PC-3 (cell line): ENCODE measurements around the gene CELSR2. TPM values are rescaled to one million over a fixed set of nuclear protein-coding genes. Genes with fewer than 3 reads are reported as not detected.
A peak's percentile ranks its signal among the peaks of the same experiment; 100 is the strongest.

Source experiments
- ATAC-seq: fragments of 200-7000 bp; cut with Tn5 transposase; 2 replicates; pipeline ENCODE4 v1.9.1; 2020; ENCODE audit warnings: mild to moderate bottlenecking, moderate library complexity
- BruUV-seq: library from RNA; stranded (reverse); fragments of 400-500 nt; replicated peaks from 2 replicates; lab custom pipeline; 2021; lab: Mats Ljungman, UMichigan
- CTCF ChIA-PET: fragments of 300-600 bp; sonication (Branson Sonifier 250); formaldehyde crosslinking; loops from one replicate; lab custom pipeline; 2022; ENCODE audit warnings: antibody characterized with exemption; lab: Charles Lee
- POLR2A ChIA-PET: fragments of 300-600 bp; sonication (Branson Sonifier 250); formaldehyde crosslinking; loops from one replicate; lab custom pipeline; 2022; ENCODE audit warnings: antibody characterized with exemption; ENCODE audit not compliant: unreplicated experiment; lab: Charles Lee
- DNase-seq: peaks from one replicate; pipeline ENCODE4 v3.0.0-alpha.2; 2015
- H2AFZ ChIP-seq: fragments of 300-600 bp; sonication (generic); 2 replicates; pipeline ENCODE4 v1.6.0; 2016; ENCODE audit warnings: antibody characterized with exemption, low read length
- H3F3A ChIP-seq: fragments of 300-600 bp; sonication (generic); one replicate; pipeline ENCODE4 v1.6.0; 2017; ENCODE audit warnings: antibody characterized with exemption, low read length, control low read depth, mild to moderate bottlenecking; ENCODE audit not compliant: unreplicated experiment
- H3K27ac ChIP-seq: fragments of 300-600 bp; sonication (generic); 2 replicates; pipeline ENCODE4 v1.5.1; 2016; ENCODE audit warnings: mild to moderate bottlenecking, low read length
- H3K27me3 ChIP-seq: fragments of 300-600 bp; sonication (generic); 2 replicates; pipeline ENCODE4 v1.6.1; 2016; ENCODE audit warnings: low read length, mixed read lengths
- H3K36me3 ChIP-seq: fragments of 300-600 bp; sonication (generic); 2 replicates; pipeline ENCODE4 v1.6.1; 2016; ENCODE audit warnings: low read depth, mixed run types, low read length, mixed read lengths
- H3K4me1 ChIP-seq: fragments of 300-600 bp; sonication (generic); 2 replicates; pipeline ENCODE4 v1.5.1; 2016; ENCODE audit warnings: low read length; ENCODE audit not compliant: insufficient read depth
- H3K4me2 ChIP-seq: fragments of 300-600 bp; sonication (generic); 2 replicates; pipeline ENCODE4 v1.6.0; 2016; ENCODE audit warnings: low read length
- H3K4me3 ChIP-seq: fragments of 300-600 bp; sonication (generic); 2 replicates; pipeline ENCODE4 v1.5.1; 2016; ENCODE audit warnings: mild to moderate bottlenecking, low read length, mixed read lengths
- H3K79me2 ChIP-seq: fragments of 300-600 bp; sonication (generic); 2 replicates; pipeline ENCODE4 v1.6.1; 2017; ENCODE audit warnings: low read length, mixed read lengths
- H3K9ac ChIP-seq: fragments of 300-600 bp; sonication (generic); 2 replicates; pipeline ENCODE4 v1.6.0; 2016; ENCODE audit warnings: mild to moderate bottlenecking, low read length
- H3K9me2 ChIP-seq: fragments of 300-600 bp; sonication (generic); replicated peaks from 2 replicates; pipeline ENCODE4 v1.6.1; 2016; ENCODE audit warnings: mixed run types, low read length, mixed read lengths
- H3K9me3 ChIP-seq: fragments of 300-600 bp; sonication (generic); 2 replicates; pipeline ENCODE4 v1.6.1; 2016; ENCODE audit warnings: low read length, mixed read lengths
- H4K20me1 ChIP-seq: fragments of 300-600 bp; sonication (generic); 2 replicates; pipeline ENCODE4 v1.6.1; 2016; ENCODE audit warnings: low read length, mixed read lengths
- CTCF ChIP-seq: fragments of 300-600 bp; sonication (generic); conservative IDR thresholded peaks from 2 replicates; pipeline ENCODE4 v1.5.1; 2017; ENCODE audit warnings: antibody characterized with exemption, low read depth, mild to moderate bottlenecking, low read length
- EZH2 ChIP-seq: fragments of 300-600 bp; sonication (generic); IDR thresholded peaks from one replicate; pipeline ENCODE4 v1.6.1; 2017; ENCODE audit warnings: antibody characterized with exemption, mild to moderate bottlenecking, low read length; ENCODE audit not compliant: unreplicated experiment
- EZH2phosphoT487 ChIP-seq: fragments of 300-600 bp; sonication (generic); IDR thresholded peaks from 2 replicates; pipeline ENCODE4 v1.6.1; 2018; ENCODE audit warnings: mild to moderate bottlenecking, antibody characterized with exemption, low read length, borderline replicate concordance
- intact Hi-C: fragments of 100-400 bp; cut with micrococcal nuclease; formaldehyde crosslinking; loops from 2 replicates; pipeline ENCODE4 v1.9.0; 2023
- total RNA-seq: library from RNA; depleted of rRNA; stranded (reverse); fragments of >200 nt; gene quantifications from 2 replicates; pipeline ENCODE4 v1.2.3, GENCODE V29; 2014

CELSR2 gene
- total RNA-seq, 1 experiment from 2014 or later: 3.6 TPM

- no peaks in the 10 kb centered on the region for H3K9me3 ChIP-seq
- no peaks in the 10 kb centered on the region for H3F3A ChIP-seq
- ATAC-seq (no peak), DNase-seq (no peak)
- H2AFZ ChIP-seq: no peak overlapping the region
- no peak overlapping the region for H3K27ac ChIP-seq
- H3K36me3 ChIP-seq: no peaks in the 10 kb centered on the region
- H3K27me3 ChIP-seq: no peaks in the 10 kb centered on the region
- BruUV-seq: no TSS peak
- H3K9me2 ChIP-seq: no peaks in the 10 kb centered on the region
- H3K4me1 ChIP-seq: no peaks in the 10 kb centered on the region
- intact Hi-C loops: no loop called here
- ChIA-PET CTCF (no interaction called here), POLR2A (no interaction called here)
- TF ChIP-seq EZH2 (no peak), EZH2phosphoT487 (no peak), CTCF (no peak)
- H3K4me3 ChIP-seq: no peak overlapping the region
- H4K20me1 ChIP-seq: no peaks in the 10 kb centered on the region
- H3K79me2 ChIP-seq: no peaks in the 10 kb centered on the region
- no peak overlapping the region for H3K9ac ChIP-seq
- no peak overlapping the region for H3K4me2 ChIP-seq
Observed at GRCh38 chr1:109207467-109208103, 41.8 kb upstream of the CELSR2 start.

- no peaks in the 10 kb centered on the region for H3K9me3 ChIP-seq
- no peaks in the 10 kb centered on the region for H3F3A ChIP-seq
- H3K9me2 ChIP-seq: no peaks in the 10 kb centered on the region
- ATAC-seq: no peak
- no peaks in the 10 kb centered on the region for H3K27me3 ChIP-seq
- no peak overlapping the region for H3K27ac ChIP-seq
- ChIA-PET POLR2A (no interaction called here), CTCF (no interaction called here)
- H3K79me2 ChIP-seq: no peaks in the 10 kb centered on the region
- H2AFZ ChIP-seq: no peak overlapping the region
- no TSS peak for BruUV-seq
- H4K20me1 ChIP-seq: no peaks in the 10 kb centered on the region
- H3K9ac ChIP-seq: no peak overlapping the region
- H3K4me3 ChIP-seq: no peak overlapping the region
- no peaks in the 10 kb centered on the region for H3K4me1 ChIP-seq
- no peaks in the 10 kb centered on the region for H3K36me3 ChIP-seq
- TF ChIP-seq EZH2phosphoT487: no peak
- no peak for TF ChIP-seq CTCF
- no peak for TF ChIP-seq EZH2
- no peak overlapping the region for H3K4me2 ChIP-seq
- intact Hi-C loops: no loop called here
- no peak for DNase-seq
Observed at GRCh38 chr1:109208394-109208793, 40.9 kb upstream of the CELSR2 start.

GRCh38 chr1:109208836-109209463, 40.4 kb upstream of the CELSR2 start:
- BruUV-seq: no TSS peak
- DNase-seq (peak; percentile 22), ATAC-seq (no peak)
- Histone ChIP-seq H4K20me1 (no peaks in the 10 kb centered on the region), H2AFZ (0 out of 2 replicates have a peak overlapping the region, but pooled peaks have one; percentile 43), H3K9ac (no peak overlapping the region), H3K4me1 (no peaks in the 10 kb centered on the region), H3K9me2 (no peaks in the 10 kb centered on the region), H3K4me2 (no peak overlapping the region), H3F3A (no peaks in the 10 kb centered on the region), H3K27ac (no peak overlapping the region), H3K27me3 (no peaks in the 10 kb centered on the region), H3K9me3 (no peaks in the 10 kb centered on the region), H3K4me3 (no peak overlapping the region), H3K36me3 (no peaks in the 10 kb centered on the region), H3K79me2 (peaks cover 2% of the 10 kb centered on the region)
- ChIA-PET CTCF (no interaction called here), POLR2A (no interaction called here)
- intact Hi-C loops: no loop called here
- TF ChIP-seq EZH2 (no peak), CTCF (no peak), EZH2phosphoT487 (no peak)
